Astrocyte (in vitro differentiated cells and primary cell): ENCODE data around the gene TNNI3. TPM values are rescaled to one million over a fixed set of nuclear protein-coding genes. Genes with fewer than 3 reads are reported as not detected.

Experiments
- DNase-seq: peaks from one replicate; pipeline ENCODE4 v3.0.0-alpha.2; 2010; ENCODE audit warnings: low read depth
- FAIRE-seq: peaks from 2 replicates; lab custom pipeline; 2011; peaks lifted over from hg19 to GRCh38; lab: Jason Lieb, UNC
- H2AFZ ChIP-seq: 2 replicates; pipeline ENCODE4 v1.6.0; 2012; ENCODE audit warnings: low read depth, low read length, inconsistent platforms
- H3K27ac ChIP-seq: 2 replicates; pipeline ENCODE4 v1.5.1; 2011; ENCODE audit warnings: low read depth, low read length, inconsistent platforms
- H3K27me3 ChIP-seq: 2 replicates; pipeline ENCODE4 v1.6.0; 2011; ENCODE audit warnings: low read length, inconsistent platforms; ENCODE audit not compliant: insufficient read depth
- H3K36me3 ChIP-seq: 2 replicates; pipeline ENCODE4 v1.5.1; 2011; ENCODE audit warnings: low read length, inconsistent platforms; ENCODE audit not compliant: insufficient read depth
- H3K4me1 ChIP-seq: 2 replicates; pipeline ENCODE4 v1.5.1; 2011; ENCODE audit warnings: low read length, inconsistent platforms; ENCODE audit not compliant: insufficient read depth
- H3K4me2 ChIP-seq: 2 replicates; pipeline ENCODE4 v1.6.0; 2012; ENCODE audit warnings: low read length, inconsistent platforms
- H3K4me3 ChIP-seq: 2 replicates; pipeline ENCODE4 v1.5.1; 2011; ENCODE audit warnings: low read depth, mild to moderate bottlenecking, low read length, inconsistent platforms; ENCODE audit not compliant: insufficient read depth
- H3K79me2 ChIP-seq: 2 replicates; pipeline ENCODE4 v1.6.0; 2012; ENCODE audit warnings: mild to moderate bottlenecking, low read length, inconsistent platforms; ENCODE audit not compliant: insufficient read depth
- H3K9ac ChIP-seq: 2 replicates; pipeline ENCODE4 v1.6.0; 2012; ENCODE audit warnings: mild to moderate bottlenecking, low read length, inconsistent platforms
- H3K9me3 ChIP-seq: 2 replicates; pipeline ENCODE4 v1.5.1; 2012; ENCODE audit warnings: low read depth, mild to moderate bottlenecking, low read length, inconsistent platforms; ENCODE audit not compliant: insufficient read depth
- H4K20me1 ChIP-seq: 2 replicates; pipeline ENCODE4 v1.6.0; 2012; ENCODE audit warnings: low read length, inconsistent platforms; ENCODE audit not compliant: insufficient read depth
- H3K27ac Mint-ChIP-seq: one replicate; pipeline ENCODE4 v1.8.0; 2021; ENCODE audit warnings: mild to moderate bottlenecking, mixed read lengths; ENCODE audit not compliant: unreplicated experiment
- H3K27me3 Mint-ChIP-seq: one replicate; pipeline ENCODE4 v1.8.0; 2021; ENCODE audit warnings: low read depth, mixed read lengths; ENCODE audit not compliant: unreplicated experiment
- H3K36me3 Mint-ChIP-seq: one replicate; pipeline ENCODE4 v1.8.0; 2021; ENCODE audit warnings: low read depth, mixed read lengths; ENCODE audit not compliant: unreplicated experiment
- H3K4me1 Mint-ChIP-seq: one replicate; pipeline ENCODE4 v1.8.0; 2021; ENCODE audit warnings: low read depth, mixed read lengths; ENCODE audit not compliant: unreplicated experiment
- H3K4me3 Mint-ChIP-seq: one replicate; pipeline ENCODE4 v1.8.0; 2021; ENCODE audit warnings: mild to moderate bottlenecking, moderate library complexity, mixed read lengths; ENCODE audit not compliant: unreplicated experiment
- H3K9me3 Mint-ChIP-seq: one replicate; pipeline ENCODE4 v1.8.0; 2021; ENCODE audit warnings: mild to moderate bottlenecking, mixed read lengths; ENCODE audit not compliant: unreplicated experiment
- EZH2 ChIP-seq: IDR thresholded peaks from 2 replicates; pipeline ENCODE4 v1.6.1; 2012; ENCODE audit warnings: mild to moderate bottlenecking, low read length, inconsistent platforms; ENCODE audit not compliant: insufficient read depth
- total RNA-seq: library from RNA; stranded (reverse); gene quantifications from 2 replicates; pipeline ENCODE4 v1.2.1, GENCODE V29; 2021
- TF ChIP-seq, protein P1 (sequence below): IDR thresholded peaks from 2 replicates; pipeline ENCODE4 v1.5.1; 2011; ENCODE audit warnings: low read depth, mild to moderate bottlenecking, inconsistent platforms, low read length, moderate library complexity; ENCODE audit not compliant: insufficient read depth

TNNI3 gene
- total RNA-seq, 1 donor from 2014 or later: not detected

DNA sequence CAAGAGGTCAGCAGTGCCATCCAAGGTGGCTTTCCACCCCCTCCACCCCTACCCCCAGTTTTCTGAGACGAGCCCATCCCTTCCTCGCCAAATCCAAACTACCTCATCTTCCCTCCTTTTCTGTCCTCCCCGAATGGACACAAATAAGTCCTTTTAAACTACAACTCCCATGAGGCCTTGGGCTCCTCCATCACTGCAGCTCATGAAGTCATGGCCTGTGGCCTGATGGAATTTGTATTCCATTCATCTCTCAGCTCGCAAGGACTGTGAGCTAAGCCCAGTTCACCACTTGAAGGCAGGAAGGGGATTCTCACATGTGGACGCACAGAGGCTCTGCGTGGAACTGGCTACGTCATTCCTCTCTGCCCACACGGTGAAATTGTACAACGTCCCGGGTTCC, 39.3 kb upstream of the TNNI3 start:
- Mint-ChIP-seq H3K27ac (no peak overlapping the region), H3K36me3 (peaks cover 6% of the 10 kb centered on the region), H3K9me3 (peaks cover 3% of the 10 kb centered on the region), H3K4me1 (no peaks in the 10 kb centered on the region), H3K27me3 (peaks cover 43% of the 10 kb centered on the region), H3K4me3 (no peak overlapping the region)
- H3K4me1 ChIP-seq: no peaks in the 10 kb centered on the region
- no peak overlapping the region for H2AFZ ChIP-seq
- no peak overlapping the region for H3K27ac ChIP-seq
- no peak overlapping the region for H3K4me2 ChIP-seq
- H3K36me3 ChIP-seq: no peaks in the 10 kb centered on the region
- no peaks in the 10 kb centered on the region for H4K20me1 ChIP-seq
- no peaks in the 10 kb centered on the region for H3K79me2 ChIP-seq
- FAIRE-seq: no peak
- no peak for DNase-seq
- H3K9ac ChIP-seq: no peak overlapping the region
- H3K9me3 ChIP-seq: no peaks in the 10 kb centered on the region
- TF ChIP-seq, protein P1, sequence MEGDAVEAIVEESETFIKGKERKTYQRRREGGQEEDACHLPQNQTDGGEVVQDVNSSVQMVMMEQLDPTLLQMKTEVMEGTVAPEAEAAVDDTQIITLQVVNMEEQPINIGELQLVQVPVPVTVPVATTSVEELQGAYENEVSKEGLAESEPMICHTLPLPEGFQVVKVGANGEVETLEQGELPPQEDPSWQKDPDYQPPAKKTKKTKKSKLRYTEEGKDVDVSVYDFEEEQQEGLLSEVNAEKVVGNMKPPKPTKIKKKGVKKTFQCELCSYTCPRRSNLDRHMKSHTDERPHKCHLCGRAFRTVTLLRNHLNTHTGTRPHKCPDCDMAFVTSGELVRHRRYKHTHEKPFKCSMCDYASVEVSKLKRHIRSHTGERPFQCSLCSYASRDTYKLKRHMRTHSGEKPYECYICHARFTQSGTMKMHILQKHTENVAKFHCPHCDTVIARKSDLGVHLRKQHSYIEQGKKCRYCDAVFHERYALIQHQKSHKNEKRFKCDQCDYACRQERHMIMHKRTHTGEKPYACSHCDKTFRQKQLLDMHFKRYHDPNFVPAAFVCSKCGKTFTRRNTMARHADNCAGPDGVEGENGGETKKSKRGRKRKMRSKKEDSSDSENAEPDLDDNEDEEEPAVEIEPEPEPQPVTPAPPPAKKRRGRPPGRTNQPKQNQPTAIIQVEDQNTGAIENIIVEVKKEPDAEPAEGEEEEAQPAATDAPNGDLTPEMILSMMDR: no peak
- TF ChIP-seq EZH2: no peak
- no peaks in the 10 kb centered on the region for H3K27me3 ChIP-seq
- no peak overlapping the region for H3K4me3 ChIP-seq

GRCh38 chr19:55193481-55193880, 35.9 kb upstream of the TNNI3 start:
- FAIRE-seq: no peak
- TF ChIP-seq, protein P1: no peak
- no peak for TF ChIP-seq EZH2

GRCh38 chr19:55189403-55189835, 31.9 kb upstream of the TNNI3 start:
- no peaks in the 10 kb centered on the region for H4K20me1 ChIP-seq
- H3K4me3 ChIP-seq: no peak overlapping the region
- H3K79me2 ChIP-seq: no peaks in the 10 kb centered on the region
- Mint-ChIP-seq H3K27ac (no peak overlapping the region), H3K9me3 (no peaks in the 10 kb centered on the region), H3K36me3 (no peaks in the 10 kb centered on the region), H3K27me3 (peaks cover 40% of the 10 kb centered on the region), H3K4me3 (no peak overlapping the region), H3K4me1 (no peaks in the 10 kb centered on the region)
- H3K4me2 ChIP-seq: peak overlapping the region; percentile 21
- FAIRE-seq (no peak), DNase-seq (peak; percentile 96)
- H3K27me3 ChIP-seq: no peaks in the 10 kb centered on the region
- no peaks in the 10 kb centered on the region for H3K9me3 ChIP-seq
- TF ChIP-seq, protein P1: no peak
- TF ChIP-seq EZH2: no peak
- peak overlapping the region; percentile 49 for H2AFZ ChIP-seq
- no peaks in the 10 kb centered on the region for H3K36me3 ChIP-seq
- peaks cover 3% of the 10 kb centered on the region for H3K4me1 ChIP-seq
- H3K9ac ChIP-seq: peak overlapping the region; percentile 48
- peak overlapping the region; percentile 54 for H3K27ac ChIP-seq

More at GRCh38 chr19:55193481-55193880, 35.9 kb upstream of the TNNI3 start:
- peaks cover 2% of the 10 kb centered on the region for H3K9me3 Mint-ChIP-seq
- Histone ChIP-seq H3K9ac (no peak overlapping the region), H3K27ac (no peak overlapping the region), H4K20me1 (no peaks in the 10 kb centered on the region), H2AFZ (no peak overlapping the region), H3K4me1 (peaks cover 3% of the 10 kb centered on the region), H3K4me2 (no peak overlapping the region), H3K9me3 (no peaks in the 10 kb centered on the region), H3K4me3 (no peak overlapping the region), H3K79me2 (no peaks in the 10 kb centered on the region), H3K27me3 (no peaks in the 10 kb centered on the region), H3K36me3 (no peaks in the 10 kb centered on the region)
- no peaks in the 10 kb centered on the region for H3K4me1 Mint-ChIP-seq
- H3K27me3 Mint-ChIP-seq: peaks cover 26% of the 10 kb centered on the region
- H3K27ac Mint-ChIP-seq: no peak overlapping the region
- peaks cover 3% of the 10 kb centered on the region for H3K36me3 Mint-ChIP-seq
- no peak for DNase-seq
- H3K4me3 Mint-ChIP-seq: no peak overlapping the region
